HL-60/S4 treated with retinoic acid at 250 ng/mL for 4 days and 3 days (cell line): ENCODE measurements around the gene SMIM22.

Experiments
- in situ Hi-C: fragments of 300-500 bp; cut with MboI; formaldehyde crosslinking; loops from 2 replicates; pipeline ENCODE4 v1.7.0; 2022; ENCODE audit warnings: low sequenced_read_pairs

Gene SMIM22, protein sequence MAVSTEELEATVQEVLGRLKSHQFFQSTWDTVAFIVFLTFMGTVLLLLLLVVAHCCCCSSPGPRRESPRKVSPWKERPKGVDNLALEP

DNA sequence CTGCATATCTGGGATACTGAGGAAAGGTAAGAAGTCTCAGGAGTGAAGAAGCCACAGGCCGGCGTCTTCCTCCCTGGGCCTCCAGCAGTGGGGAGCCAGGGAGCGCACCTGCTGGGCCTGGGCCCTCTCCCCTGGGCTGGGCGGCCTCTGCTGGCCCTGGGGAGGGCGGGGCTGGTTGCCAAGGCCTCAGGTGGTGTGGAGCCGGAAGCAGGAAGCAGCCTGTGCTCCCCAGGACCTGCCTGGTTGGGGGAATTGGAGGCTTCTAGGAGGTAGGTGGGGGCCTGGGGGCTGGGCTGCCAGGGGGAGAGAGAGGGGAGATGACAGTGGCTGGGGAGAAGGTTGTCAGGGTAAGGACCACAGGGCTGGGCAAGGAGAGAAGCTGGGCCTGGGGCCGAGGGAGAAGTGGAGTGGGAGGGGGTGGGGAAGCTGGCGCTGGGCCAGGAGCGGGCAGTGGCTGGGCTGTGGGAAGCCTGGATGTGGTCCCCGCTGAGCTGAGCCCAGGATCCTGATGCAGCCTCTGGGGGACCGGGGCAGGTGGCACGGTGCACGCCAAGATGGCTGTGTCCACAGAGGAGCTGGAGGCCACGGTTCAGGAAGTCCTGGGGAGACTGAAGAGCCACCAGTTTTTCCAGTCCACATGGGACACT is at the start of gene SMIM22:
Gene SMIM22 (plus strand): TSS at position 189 of the 647 bp plus-strand sequence. CDS start 366 bp downstream, at position 555.
- in situ Hi-C loops = no loop called here

DNA sequence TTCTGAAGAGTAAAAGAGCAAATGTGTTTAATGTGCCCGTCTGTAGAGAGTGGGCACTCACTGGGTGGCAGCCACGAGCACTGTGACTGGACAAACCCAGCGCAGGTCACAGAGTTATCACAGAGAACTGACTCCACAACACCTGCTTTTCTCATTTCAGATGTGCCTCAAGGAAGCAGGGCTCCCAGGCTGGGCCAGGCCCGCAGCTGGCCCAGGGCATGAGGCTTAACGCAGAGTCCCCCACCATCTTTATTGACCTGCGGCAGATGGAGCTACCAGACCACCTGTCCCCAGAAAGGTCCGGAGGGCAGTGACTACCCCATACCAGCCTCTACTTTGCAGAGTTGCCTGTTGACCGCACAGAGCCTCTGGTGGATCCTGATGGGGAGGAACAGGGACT is 49.0 kb upstream of the SMIM22 start:
- in situ Hi-C loops = no loop called here

DNA sequence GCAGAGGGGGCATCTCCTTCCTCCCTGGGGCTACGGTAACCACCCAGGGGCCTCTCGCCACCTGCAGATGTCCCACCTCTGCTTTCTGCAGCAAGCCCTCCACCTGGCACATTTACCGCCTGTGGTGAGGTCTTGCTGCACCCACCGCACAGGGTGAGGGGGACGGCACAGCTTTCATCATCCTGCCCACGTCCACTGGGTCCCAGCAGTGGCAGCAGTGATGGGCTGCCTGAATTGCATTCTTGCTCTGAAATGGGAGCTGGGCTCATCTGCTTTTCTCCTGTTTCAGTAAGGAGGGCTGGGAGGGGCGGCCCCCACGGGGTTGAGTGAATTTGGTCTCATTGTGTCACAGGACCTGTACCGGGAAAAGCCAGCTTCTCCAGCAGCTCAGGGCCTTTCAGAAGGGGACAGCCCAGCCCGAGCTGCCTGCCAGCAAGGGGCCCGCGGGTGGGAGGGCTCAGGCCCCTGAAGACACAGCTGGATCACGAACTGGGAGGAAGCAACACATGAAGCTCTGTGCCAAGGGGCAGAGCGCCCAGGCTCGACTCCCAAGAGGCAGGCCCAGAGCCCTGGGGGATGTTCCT is 48.1 kb upstream of the SMIM22 start:
- in situ Hi-C loops = no loop called here

DNA sequence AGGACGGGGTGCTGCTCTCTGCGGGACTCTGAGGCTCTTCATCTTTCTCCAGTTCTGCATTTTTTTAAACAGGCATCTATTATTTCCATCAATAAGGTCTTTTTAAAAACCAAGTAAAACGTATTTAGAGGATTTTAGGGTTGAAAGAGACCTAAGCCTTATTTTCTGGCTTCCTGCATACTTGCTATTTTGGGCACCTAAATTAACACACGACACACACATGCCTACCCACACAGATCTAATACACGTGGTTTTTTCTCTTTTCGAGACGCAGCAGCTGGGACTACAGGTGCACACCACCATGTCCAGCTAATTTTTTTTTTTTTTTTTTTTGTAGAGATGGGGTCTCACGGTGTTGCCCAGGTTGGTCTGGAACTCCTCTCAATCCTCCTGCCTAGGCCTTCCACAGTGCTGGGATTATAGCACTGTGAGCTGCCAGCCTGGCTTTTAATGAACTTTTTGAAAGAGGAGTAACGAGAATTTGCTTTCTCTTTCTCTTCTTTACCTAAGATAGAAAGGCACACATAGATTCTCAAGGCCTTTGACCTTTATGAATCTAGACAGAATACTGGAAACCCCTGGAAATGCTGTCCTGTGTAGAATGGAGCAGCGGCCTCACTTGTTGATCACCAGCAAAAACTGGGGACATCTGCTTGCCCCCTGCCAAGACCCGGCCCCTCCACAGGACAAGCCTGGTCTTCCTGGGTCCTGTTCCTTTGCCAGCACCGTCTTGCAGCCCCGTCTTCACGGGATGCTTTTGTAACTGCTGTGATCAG is 47.1 kb upstream of the SMIM22 start:
- in situ Hi-C loops = no loop called here

DNA sequence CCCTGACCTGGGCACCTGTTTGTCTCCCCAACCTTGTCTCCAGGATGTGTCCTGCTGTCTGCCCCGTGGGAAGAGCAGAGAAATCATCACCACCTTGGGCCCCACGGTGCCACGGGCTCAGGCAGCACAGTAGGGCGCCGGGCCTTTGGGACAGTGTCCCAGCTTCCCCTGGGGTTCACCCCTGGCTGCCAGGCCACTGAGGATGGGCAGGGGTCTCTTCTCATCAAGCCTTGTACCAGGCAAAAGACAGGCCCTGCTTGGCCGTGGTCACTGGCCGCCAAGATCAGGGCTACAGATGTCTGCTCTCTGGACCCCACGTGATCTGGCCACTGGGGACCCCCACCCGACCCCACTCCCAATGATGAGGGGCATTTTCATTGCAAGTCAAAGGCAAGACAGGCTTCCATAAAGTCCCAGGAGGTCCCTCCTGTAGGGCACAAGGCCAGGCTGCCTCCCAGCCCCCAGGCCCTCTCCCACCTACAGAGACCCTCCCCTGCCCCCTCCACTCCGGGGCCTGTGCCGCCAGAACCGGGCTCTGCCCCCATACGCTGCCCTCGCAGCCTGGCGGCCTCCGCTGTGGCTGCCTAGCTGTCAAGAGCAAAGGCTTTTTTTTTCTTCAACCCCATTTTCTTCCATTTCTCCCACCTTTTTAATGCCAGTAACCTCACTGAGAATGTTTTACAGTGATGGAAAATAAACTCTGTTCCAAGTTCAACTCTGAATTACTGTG is 46.3 kb upstream of the SMIM22 start:
- in situ Hi-C loops = no loop called here

DNA sequence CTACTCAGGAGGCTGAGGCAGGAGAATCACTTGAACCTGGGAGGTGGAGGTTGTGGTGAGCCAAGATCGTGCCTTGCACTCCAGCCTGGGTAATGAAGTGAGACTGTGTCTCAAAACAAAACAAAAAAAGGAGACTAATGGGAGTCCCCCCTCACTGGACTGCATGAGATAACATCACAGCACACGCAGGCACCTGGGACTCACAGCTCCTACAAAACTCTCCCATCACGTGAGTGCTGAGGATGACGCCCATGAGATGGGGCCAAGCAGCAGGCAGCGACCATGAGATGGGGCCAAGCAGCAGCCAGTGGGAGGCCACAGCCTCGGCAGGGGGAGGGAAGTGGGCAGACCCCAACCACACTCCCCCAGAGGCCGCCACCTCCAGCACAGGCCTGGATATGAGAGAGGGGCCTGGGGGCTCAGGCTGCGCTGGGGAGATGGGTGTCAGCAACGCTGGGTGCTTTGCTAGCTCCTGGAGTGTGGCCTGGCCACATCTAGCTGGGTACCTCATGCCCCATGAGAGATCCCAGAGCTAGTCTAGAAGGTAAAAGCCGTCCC is 45.4 kb upstream of the SMIM22 start:
- in situ Hi-C loops = no loop called here

DNA sequence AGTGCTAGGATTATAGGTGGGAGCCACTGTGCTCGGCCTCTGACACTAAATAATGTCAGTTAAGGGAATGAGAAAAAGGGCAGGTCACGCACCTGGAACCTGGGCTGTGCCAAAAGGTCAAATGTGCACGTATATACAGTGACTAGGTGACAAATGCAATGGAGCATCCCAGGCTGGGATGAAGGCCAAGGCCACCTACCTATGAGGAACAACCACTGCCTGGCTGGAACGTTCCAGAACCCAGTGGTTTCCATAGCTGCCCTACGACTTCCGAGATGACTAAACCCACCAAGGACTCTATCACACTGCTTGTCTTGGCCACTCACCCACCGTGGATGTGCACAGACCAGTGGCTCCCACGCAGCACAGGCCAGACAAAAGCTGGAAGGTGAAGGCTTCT is 44.3 kb upstream of the SMIM22 start:
- in situ Hi-C loops = no loop called here

DNA sequence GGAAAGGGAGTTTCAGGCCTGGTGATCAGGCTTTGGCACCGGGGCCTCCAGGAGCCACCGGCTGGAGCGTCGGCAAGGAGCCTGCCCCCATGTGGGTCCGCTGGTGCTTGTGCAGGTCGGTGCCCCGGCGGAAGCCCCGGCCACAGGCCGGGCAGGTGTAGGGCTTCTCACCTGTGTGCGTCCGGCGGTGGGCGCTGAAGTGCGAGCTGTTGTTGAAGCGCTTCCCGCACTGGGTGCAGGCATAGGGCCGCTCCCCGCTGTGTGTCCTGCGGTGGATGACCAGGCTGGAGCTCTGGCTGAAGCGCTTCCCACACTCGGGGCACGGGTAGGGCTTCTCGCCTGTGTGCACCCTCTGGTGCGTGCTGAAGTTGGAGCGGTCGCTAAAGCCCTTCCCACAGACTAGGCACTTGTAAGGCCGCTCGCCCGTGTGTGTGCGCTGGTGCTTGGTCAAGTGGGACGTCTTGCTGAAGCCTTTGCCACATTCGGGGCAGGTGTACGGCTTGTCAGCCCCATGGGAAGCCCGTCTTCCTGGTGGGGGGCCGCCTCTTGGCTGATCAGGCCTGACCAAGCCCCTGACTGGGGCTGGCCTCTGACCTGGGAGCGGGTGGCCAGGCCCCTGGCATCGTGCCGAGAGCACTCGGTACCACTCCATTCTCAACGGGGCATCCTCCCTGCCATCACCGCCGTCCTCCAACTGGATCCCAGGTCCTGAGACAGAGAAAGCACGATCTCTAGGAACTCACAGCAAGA is 42.6 kb upstream of the SMIM22 start:
- in situ Hi-C loops = no loop called here

DNA sequence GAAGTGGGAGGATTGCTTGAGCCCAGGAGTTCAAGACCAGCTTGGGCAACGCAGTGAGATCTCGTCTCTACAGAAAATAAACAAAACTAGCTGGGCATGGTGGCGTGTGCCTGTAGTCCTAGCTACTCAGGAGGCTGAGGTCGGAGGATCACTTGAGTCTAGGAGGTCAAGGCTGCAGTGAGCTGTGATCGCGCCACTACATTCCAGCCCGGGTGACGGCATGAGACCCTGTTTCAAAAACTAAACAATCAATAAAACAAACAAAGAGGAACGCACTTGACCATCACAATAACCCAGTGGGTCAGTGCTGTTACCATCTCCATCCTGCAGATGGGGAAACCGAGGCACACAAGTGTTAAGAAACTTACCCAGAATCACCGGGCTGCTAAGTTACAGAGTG is 41.9 kb upstream of the SMIM22 start:
- in situ Hi-C loops = no loop called here

DNA sequence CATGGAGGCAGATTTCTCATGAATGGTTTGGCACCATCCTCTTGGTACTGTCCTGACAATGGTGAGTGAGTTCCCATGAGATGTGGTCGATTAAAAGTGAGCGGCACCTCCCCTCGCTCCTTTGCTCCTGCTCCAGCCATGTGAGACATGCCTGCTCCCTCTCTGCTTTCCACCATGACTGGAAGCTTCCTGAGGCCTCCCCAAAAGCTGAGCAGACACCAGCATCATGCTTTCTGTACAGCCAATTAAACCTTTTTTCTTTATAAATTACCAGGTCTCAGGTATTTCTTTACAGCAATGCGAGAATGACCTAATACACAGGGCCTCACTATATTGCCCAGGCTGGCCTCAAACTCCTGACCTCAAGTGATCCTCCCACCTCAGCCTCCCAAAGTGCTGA is 40.3 kb upstream of the SMIM22 start:
- in situ Hi-C loops = no loop called here

DNA sequence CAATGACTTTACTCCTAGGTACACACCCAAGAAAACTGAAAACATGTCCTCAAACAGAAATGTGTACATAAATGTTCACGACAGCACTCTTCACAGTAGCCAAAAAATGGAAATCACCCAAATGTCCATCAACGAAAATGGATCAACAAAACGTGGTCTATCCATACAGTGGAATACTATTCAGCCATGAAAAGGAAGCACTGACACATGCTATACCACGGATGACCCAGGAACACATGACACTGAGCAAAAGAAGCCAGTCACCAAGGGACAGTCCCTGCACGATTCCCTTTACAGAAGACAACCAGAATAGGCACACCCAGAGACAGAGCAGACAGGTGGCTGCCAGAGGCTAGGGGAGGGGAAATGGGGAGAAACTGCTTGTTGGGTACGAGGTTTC is 39.5 kb upstream of the SMIM22 start:
- in situ Hi-C loops = no loop called here

DNA sequence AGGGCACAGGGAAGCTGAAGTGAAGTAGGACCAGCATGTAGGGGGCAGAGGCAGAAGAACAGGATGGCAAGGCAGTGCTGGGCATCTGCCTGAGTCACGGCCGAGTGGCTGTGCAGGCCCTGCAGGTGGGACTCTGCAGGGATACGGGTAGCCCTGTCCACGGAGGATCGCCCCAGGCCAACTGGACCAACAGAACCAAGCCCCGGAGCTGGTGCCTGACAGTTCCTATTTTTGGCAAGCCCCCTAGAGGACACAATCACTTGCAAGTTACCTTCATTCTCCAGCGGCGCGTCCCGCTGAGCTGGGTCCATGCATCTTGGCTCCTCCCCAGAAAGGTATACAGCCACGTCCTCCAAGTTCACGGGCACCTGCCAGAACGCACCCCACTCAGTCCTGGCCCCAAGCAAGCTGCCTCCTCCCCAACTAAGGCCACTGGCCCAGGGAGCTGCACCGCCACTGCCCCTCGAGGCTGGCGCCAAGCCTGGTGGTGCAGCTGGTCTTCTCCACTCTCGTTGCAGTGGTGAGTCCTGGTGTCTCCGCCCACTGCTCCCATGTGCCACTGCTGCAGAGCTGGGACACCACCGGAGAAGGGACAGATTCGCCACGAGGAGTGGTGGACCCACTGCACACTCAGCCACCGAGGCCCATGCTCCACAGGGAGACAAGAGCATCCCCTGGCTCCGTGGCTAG is 34.8 kb upstream of the SMIM22 start:
- in situ Hi-C loops = no loop called here

DNA sequence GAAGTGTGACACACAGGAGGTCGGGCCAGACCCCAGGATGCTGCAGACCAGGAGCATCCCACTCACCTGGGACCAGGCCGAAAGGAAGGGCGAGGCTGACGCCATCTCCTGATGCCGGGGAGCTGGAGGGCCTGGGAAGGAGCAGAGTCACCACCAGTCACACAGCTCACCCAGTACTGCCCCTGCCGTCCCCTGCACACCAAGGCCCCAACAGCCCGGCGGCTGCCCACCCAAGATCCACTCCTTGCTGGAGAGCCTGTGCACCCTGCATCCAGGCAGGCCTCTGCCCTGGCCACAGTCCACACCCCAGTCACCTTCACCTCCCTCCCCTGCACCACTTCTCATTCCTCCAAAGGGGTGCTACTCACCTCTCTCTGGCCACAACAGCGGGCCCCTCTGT is 33.0 kb upstream of the SMIM22 start:
- in situ Hi-C loops = no loop called here

DNA sequence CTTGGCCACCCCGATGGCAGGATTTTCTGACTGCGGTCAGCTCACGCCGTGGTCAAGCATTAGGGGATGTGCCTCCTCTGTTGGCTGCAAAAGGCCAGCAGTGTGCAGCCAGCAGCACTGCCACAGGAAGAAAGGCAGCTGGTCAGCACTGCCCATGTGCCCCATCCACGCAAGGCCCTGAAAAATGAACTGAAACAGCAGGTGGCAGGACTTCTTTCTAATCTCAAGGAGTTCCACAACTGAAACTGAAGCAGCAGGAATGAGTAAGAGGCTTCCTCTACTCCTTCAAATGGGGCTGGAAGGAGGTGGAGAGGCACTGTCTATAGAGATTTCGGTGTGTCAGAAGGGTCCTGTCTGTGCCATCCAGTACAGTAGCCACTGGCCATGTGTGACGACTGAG is 31.4 kb upstream of the SMIM22 start:
- in situ Hi-C loops = no loop called here

DNA sequence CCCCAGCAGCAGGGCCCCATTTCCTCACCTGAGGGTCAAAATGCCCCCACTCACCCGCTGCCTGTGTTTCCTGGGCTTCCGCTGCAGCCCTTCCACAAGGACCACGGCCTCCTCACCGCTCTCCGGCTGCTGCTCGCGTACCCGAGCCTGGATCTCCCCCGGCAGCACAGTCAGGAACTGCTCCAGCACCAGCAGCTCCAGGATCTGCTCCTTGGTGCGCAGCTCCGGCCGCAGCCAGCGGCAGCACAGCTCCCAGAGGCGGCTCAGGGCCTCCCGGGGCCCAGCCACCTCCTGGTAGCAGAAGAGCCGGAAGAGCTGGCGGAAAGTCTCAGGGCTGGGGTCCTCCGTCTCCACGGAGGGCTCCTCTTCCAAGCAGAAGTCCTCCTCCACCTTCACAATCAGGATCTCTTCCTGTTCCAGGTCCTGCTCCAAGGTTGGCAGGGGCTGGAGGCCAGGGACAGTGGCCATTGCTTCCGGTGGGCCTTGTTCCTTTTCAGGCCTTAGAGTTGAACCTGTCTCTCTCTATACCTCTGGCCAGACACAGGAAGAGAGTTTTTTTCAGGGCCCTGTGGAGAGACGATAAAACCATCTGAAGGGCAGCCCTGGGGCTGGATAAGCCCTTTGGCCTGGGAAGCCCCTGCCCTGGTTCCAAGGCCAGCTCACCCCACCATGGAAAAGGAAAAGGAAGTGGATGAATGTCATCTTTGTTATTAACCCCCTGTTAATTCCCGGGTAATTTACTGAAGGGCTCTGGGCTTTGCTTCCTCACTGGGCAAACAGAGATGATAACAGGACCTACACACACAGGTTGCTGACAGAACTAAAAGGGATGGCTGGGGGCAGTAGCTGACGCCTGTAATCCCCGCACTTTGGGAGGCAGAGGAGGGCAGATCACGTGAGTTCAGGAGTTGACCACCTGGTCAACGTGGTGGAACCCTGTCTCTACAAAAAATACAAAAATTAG is 29.4 kb upstream of the SMIM22 start:
- in situ Hi-C loops = no loop called here

DNA sequence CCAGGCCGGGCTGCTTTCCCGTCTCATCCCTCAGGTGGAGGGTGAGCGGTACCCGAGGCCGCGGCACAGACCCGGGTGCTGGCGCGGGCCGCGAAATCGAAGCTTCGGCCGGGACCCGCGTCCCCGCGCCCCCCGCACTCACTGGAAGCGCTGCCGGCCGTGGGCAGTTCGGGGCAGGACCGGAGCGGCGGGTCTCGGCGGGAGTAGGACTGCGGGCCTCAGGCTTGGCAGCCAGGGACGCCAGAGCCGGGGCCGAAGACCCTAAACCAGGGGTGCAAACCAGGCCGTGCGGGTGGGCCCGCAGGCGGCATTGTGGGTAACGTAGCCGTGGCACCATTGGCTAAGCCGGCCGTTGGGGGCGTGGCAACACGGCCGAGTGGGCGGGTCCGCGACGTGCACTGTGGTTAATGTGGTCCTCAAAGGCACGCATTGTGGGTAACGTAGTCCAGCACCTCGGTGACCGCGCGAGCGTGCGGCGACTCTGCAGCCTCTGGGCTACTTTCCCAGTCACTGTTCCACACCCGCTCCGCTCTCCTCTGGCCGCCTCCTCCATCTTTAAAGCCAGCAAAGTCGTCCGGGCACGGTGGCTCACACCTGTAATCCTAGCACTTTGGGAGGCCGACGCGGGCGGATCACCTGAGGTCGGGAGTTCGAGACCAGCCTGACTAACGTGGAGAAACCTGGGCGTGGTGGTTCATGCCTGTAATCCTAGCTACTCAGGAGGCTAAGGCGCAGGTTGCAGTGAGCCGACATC is 28.1 kb upstream of the SMIM22 start, which contains the start of gene ZNF500:
Gene ZNF500 (minus strand): TSS at position 288 of the 754 bp plus-strand sequence. CDS start 1,184 bp downstream, outside the sequence.
- in situ Hi-C loops = no loop called here

DNA sequence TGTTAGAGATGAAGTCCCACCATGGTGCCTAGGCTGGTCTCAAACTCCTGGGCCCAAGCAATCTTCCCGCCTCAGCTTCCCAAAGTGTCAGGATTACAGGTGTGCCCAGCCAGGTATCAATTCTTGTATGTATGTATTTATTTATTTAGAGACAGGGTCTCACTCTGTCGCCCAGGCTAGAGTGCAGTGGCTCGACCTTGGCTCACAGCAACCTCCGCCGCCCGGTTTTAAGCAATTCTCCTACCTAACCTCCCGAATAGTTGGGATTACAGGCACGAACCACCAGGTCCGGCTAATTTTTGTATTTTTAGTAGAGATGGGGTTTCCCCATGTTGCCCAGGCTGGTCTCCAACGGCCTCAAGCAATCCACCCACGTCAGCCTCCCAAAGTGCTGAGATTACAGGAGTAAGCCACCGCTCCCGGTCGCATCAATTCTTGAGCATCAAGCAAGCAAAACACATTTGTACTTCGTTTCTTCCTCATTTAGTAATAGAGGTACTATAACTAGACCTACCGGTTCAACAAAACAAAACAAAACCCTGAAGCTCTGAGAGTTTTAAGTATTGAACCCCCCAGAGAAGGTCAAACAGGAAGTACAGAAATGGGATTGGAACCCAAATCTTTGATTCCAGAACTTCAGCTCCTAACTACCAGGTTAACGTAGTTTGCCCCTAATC is 27.2 kb upstream of the SMIM22 start:
- in situ Hi-C loops = no loop called here
